NB4 (cell line): ENCODE measurements around the gene OR10A3.
"Not testable (repeated sequence)": the region's sequence is repeated elsewhere in the genome, so short reads cannot be mapped to it uniquely, and the experiment has no call there.

Experiments
- DNase-seq: peaks from one replicate; pipeline ENCODE4 v3.0.0; 2010; ENCODE audit warnings: low read depth
- H3K4me3 ChIP-seq: one replicate; pipeline ENCODE4 v1.5.1; 2011; ENCODE audit warnings: mild to moderate bottlenecking, low read depth, low read length, moderate library complexity
- CTCF ChIP-seq: IDR thresholded peaks from one replicate; pipeline ENCODE4 v1.5.1; 2012; ENCODE audit warnings: low read depth, low read length
- MAX ChIP-seq: IDR thresholded peaks from 2 replicates; pipeline ENCODE4 v1.6.1; 2011; ENCODE audit warnings: low read depth, low read length
- MYC ChIP-seq: IDR thresholded peaks from 2 replicates; pipeline ENCODE4 v1.6.1; 2011; ENCODE audit warnings: low read depth, low read length
- POLR2A ChIP-seq: IDR thresholded peaks from 2 replicates; pipeline ENCODE4 v1.6.1; 2011; ENCODE audit warnings: mild to moderate bottlenecking; ENCODE audit not compliant: insufficient read length; ENCODE audit errors: extremely low read depth

Gene OR10A3

GRCh38 chr11:7941608-7942007, at the start of gene OR10A3:
Gene OR10A3 (minus strand): TSS chr11:7941708. CDS start chr11:7939520, 2,188 bp downstream.
- TF ChIP-seq CTCF (no peak), MAX (no peak), MYC (no peak), POLR2A (no peak)
- no peak for DNase-seq
- H3K4me3 ChIP-seq = no peak within 1 kb of the TSS

- not testable (repeated sequence) for DNase-seq
- peak overlapping the region; percentile 97 for H3K4me3 ChIP-seq
These were observed 46.0 kb upstream of the OR10A3 start for GRCh38 chr11:7987560-7987883.

- DNase-seq = peak; percentile 98
- TF ChIP-seq MAX = peak; percentile 90
- TF ChIP-seq MYC = peak; percentile 76
- peak; percentile 21 for TF ChIP-seq POLR2A
- peak; percentile 54 for TF ChIP-seq CTCF
- H3K4me3 ChIP-seq = peak within 1 kb of the TSS; percentile 97
These were observed 45.5 kb upstream of the OR10A3 start, which contains the start of gene EIF3F for GRCh38 chr11:7986768-7987559. Gene EIF3F (plus strand): TSS chr11:7987337. CDS start chr11:7987353, 16 bp downstream.

GRCh38 chr11:7983832-7984590, 42.5 kb upstream of the OR10A3 start:
- H3K4me3 ChIP-seq = no peak overlapping the region
- DNase-seq = no peak
- TF ChIP-seq CTCF (no peak), MYC (no peak), MAX (no peak), POLR2A (no peak)

- no peak for DNase-seq
- no peak overlapping the region for H3K4me3 ChIP-seq
- no peak for TF ChIP-seq MYC
These were observed 41.1 kb upstream of the OR10A3 start for GRCh38 chr11:7982582-7983119.

- DNase-seq = no peak
- no peak overlapping the region for H3K4me3 ChIP-seq
- TF ChIP-seq MYC (no peak), CTCF (no peak), MAX (no peak), POLR2A (no peak)
These were observed 40.2 kb upstream of the OR10A3 start for GRCh38 chr11:7981619-7982157.
